ENCODE data around the gene ENC1.

The ENC1 gene

GRCh38 chr5:74617202-74617601, 23.3 kb downstream of the ENC1 start:
- Histone ChIP-seq H4K20me1 (ENCODE audit: insufficient read depth, low read length) (no peaks in the 10 kb centered on the region), H3K36me3 (ENCODE audit: insufficient read depth, low read length) (no peaks in the 10 kb centered on the region), H3K4me2 (ENCODE audit: insufficient read depth, low read length) (no peak overlapping the region), H3K4me1 (ENCODE audit: insufficient read depth, low read length) (no peaks in the 10 kb centered on the region), H3K9me3 (ENCODE audit: insufficient read depth, low read length, severe bottlenecking) (no peaks in the 10 kb centered on the region), H3K4me3 (ENCODE audit: low read depth in 1 of 2, low read length in 2 of 2) (no peak overlapping the region), H3K27me3 (ENCODE audit: insufficient read depth, low read length, poor library complexity) (peaks cover 4% of the 10 kb centered on the region), H3K9ac (ENCODE audit: low read depth, low read length) (no peak overlapping the region), H2AFZ (ENCODE audit: low read depth, low read length) (no peak overlapping the region), H3K27ac (ENCODE audit: low read length) (no peak overlapping the region), H3K79me2 (ENCODE audit: insufficient read depth, low read length) (no peaks in the 10 kb centered on the region)
- ATAC-seq (ENCODE audit: insufficient read depth, low read depth) = no peak
- DNase-seq = no peak
- TF ChIP-seq CTCF (IDR thresholded peaks at IDR 0.05; ENCODE audit: borderline replicate concordance, extremely low read depth, low read length, poor library complexity, severe bottlenecking) (no peak), EZH2 (IDR thresholded peaks at IDR 0.05; ENCODE audit: borderline replicate concordance, low read depth, low read length, severe bottlenecking) (no peak)

GRCh38 chr5:74616236-74617146, 24.0 kb downstream of the ENC1 start:
- no peak overlapping the region for H2AFZ ChIP-seq (ENCODE audit: low read depth, low read length)
- DNase-seq = no peak
- no peak for ATAC-seq (ENCODE audit: insufficient read depth, low read depth)

GRCh38 chr5:74613283-74613682, 27.2 kb downstream of the ENC1 start:
- Histone ChIP-seq H3K9me3 (ENCODE audit: insufficient read depth, low read length, severe bottlenecking) (no peaks in the 10 kb centered on the region), H3K27ac (ENCODE audit: low read length) (no peak overlapping the region), H3K4me3 (ENCODE audit: low read depth in 1 of 2, low read length in 2 of 2) (no peak overlapping the region), H3K36me3 (ENCODE audit: insufficient read depth, low read length) (no peaks in the 10 kb centered on the region), H3K27me3 (ENCODE audit: insufficient read depth, low read length, poor library complexity) (peaks cover 4% of the 10 kb centered on the region), H3K4me2 (ENCODE audit: insufficient read depth, low read length) (no peak overlapping the region), H4K20me1 (ENCODE audit: insufficient read depth, low read length) (no peaks in the 10 kb centered on the region), H2AFZ (ENCODE audit: low read depth, low read length) (no peak overlapping the region), H3K79me2 (ENCODE audit: insufficient read depth, low read length) (no peaks in the 10 kb centered on the region), H3K4me1 (ENCODE audit: insufficient read depth, low read length) (no peaks in the 10 kb centered on the region), H3K9ac (ENCODE audit: low read depth, low read length) (no peak overlapping the region)
- TF ChIP-seq EZH2 (IDR thresholded peaks at IDR 0.05; ENCODE audit: borderline replicate concordance, low read depth, low read length, severe bottlenecking) (no peak), CTCF (IDR thresholded peaks at IDR 0.05; ENCODE audit: borderline replicate concordance, extremely low read depth, low read length, poor library complexity, severe bottlenecking) (no peak)
- ATAC-seq (ENCODE audit: insufficient read depth, low read depth) (no peak), DNase-seq (no peak)

More at GRCh38 chr5:74616236-74617146, 24.0 kb downstream of the ENC1 start:
- no peak overlapping the region for H3K4me2 ChIP-seq (ENCODE audit: insufficient read depth, low read length)
- H3K27ac ChIP-seq (ENCODE audit: low read length) = no peak overlapping the region
- no peaks in the 10 kb centered on the region for H4K20me1 ChIP-seq (ENCODE audit: insufficient read depth, low read length)
- H3K4me3 ChIP-seq (ENCODE audit: low read depth in 1 of 2, low read length in 2 of 2) = no peak overlapping the region
- no peaks in the 10 kb centered on the region for H3K9me3 ChIP-seq (ENCODE audit: insufficient read depth, low read length, severe bottlenecking)
- no peak for TF ChIP-seq CTCF (IDR thresholded peaks at IDR 0.05; ENCODE audit: borderline replicate concordance, extremely low read depth, low read length, poor library complexity, severe bottlenecking)
- TF ChIP-seq EZH2 (IDR thresholded peaks at IDR 0.05; ENCODE audit: borderline replicate concordance, low read depth, low read length, severe bottlenecking) = no peak
- no peaks in the 10 kb centered on the region for H3K36me3 ChIP-seq (ENCODE audit: insufficient read depth, low read length)
- peaks cover 4% of the 10 kb centered on the region for H3K27me3 ChIP-seq (ENCODE audit: insufficient read depth, low read length, poor library complexity)
- no peaks in the 10 kb centered on the region for H3K4me1 ChIP-seq (ENCODE audit: insufficient read depth, low read length)
- no peak overlapping the region for H3K9ac ChIP-seq (ENCODE audit: low read depth, low read length)
- H3K79me2 ChIP-seq (ENCODE audit: insufficient read depth, low read length) = no peaks in the 10 kb centered on the region

Data from DND-41 (cell line).